Measurements from ENCODE around the gene TRABD2A. TPM values are rescaled to one million over a fixed set of nuclear protein-coding genes. Genes with fewer than 3 reads are reported as not detected.

The TRABD2A gene
- total RNA-seq, 4 donors from 2014 or later, result 0.47 to 2.7 (median 1.4) TPM

- Histone ChIP-seq H3K27me3 (no peaks in the 10 kb centered on the region), H3K4me3 (no peak overlapping the region), H3K4me1 (peaks cover 0 to 36% (median 4%) of the 10 kb centered on the region in 3 donors), H3K9me3 (no peaks in the 10 kb centered on the region), H3K36me3 (no peaks in the 10 kb centered on the region), H3K27ac (no peak overlapping the region)
- TF ChIP-seq POLR2A (IDR thresholded peaks at IDR 0.05), result no peak
- 91 to 95% methylated on average over 4 of the region's 4 CpGs for WGBS, 2 donors (ENCODE audit: low coverage in 1 of 2)
- no peak for ATAC-seq
Observed at GRCh38 chr2:84902526-84902925, 21.6 kb upstream of the TRABD2A start.

- Histone ChIP-seq H3K36me3 (no peaks in the 10 kb centered on the region), H3K27ac (no peak overlapping the region), H3K9me3 (no peaks in the 10 kb centered on the region), H3K4me1 (peaks cover 0 to 27% (median 4%) of the 10 kb centered on the region in 3 donors), H3K27me3 (no peaks in the 10 kb centered on the region), H3K4me3 (no peak overlapping the region)
- TF ChIP-seq EP300 (IDR thresholded peaks at IDR 0.05) (no peak), POLR2AphosphoS5 (IDR thresholded peaks at IDR 0.05) (no peak), CTCF (IDR thresholded peaks at IDR 0.05) (no peak), POLR2A (IDR thresholded peaks at IDR 0.05) (no peak)
- WGBS, 2 donors (ENCODE audit: low coverage in 1 of 2), result 69 to 85% methylated on average over 2 of the region's 2 CpGs
- ATAC-seq, result no peak
Observed at GRCh38 chr2:84901593-84902120, 20.8 kb upstream of the TRABD2A start.

- no peak for ATAC-seq
- no peaks in the 10 kb centered on the region for H3K27me3 ChIP-seq
- peaks cover 0 to 22% (median 4%) of the 10 kb centered on the region in 3 donors for H3K4me1 ChIP-seq
- H3K27ac ChIP-seq, result no peak overlapping the region
- no peaks in the 10 kb centered on the region for H3K9me3 ChIP-seq
- no peak overlapping the region for H3K4me3 ChIP-seq
- WGBS, 2 donors (ENCODE audit: low coverage in 1 of 2), result 75% methylated on average over 1 of the region's 1 CpG; no CpG with 5 or more reads in 1 of the 2 donors
- H3K36me3 ChIP-seq, result no peaks in the 10 kb centered on the region
- TF ChIP-seq POLR2A (IDR thresholded peaks at IDR 0.05) (no peak), POLR2AphosphoS5 (IDR thresholded peaks at IDR 0.05) (no peak), CTCF (IDR thresholded peaks at IDR 0.05) (no peak), EP300 (IDR thresholded peaks at IDR 0.05) (no peak)
Observed at GRCh38 chr2:84900971-84901370, 20.1 kb upstream of the TRABD2A start.

- no peaks in the 10 kb centered on the region for H3K27me3 ChIP-seq
Observed at GRCh38 chr2:84899304-84900204, 18.7 kb upstream of the TRABD2A start.

More at GRCh38 chr2:84899304-84900204, 18.7 kb upstream of the TRABD2A start:
- Histone ChIP-seq H3K4me1 (peaks cover 0 to 30% (median 4%) of the 10 kb centered on the region in 3 donors), H3K9me3 (no peaks in the 10 kb centered on the region), H3K4me3 (no peak overlapping the region), H3K27ac (peak overlapping the region in 1 of 4 donors; percentile 63), H3K36me3 (no peaks in the 10 kb centered on the region)
- no peak for TF ChIP-seq CTCF (IDR thresholded peaks at IDR 0.05)
- no peak for TF ChIP-seq POLR2A (IDR thresholded peaks at IDR 0.05)
- TF ChIP-seq EP300 (IDR thresholded peaks at IDR 0.05), result no peak
- TF ChIP-seq POLR2AphosphoS5 (IDR thresholded peaks at IDR 0.05), result no peak
- no peak for ATAC-seq
- WGBS, 2 donors (ENCODE audit: low coverage in 1 of 2), result 68 to 82% methylated on average over 5 to 7 of the region's 8 CpGs
